Lung (tissue), 12 donors: ENCODE measurements around the gene ALKBH5. TPM values are rescaled to one million over a fixed set of nuclear protein-coding genes. Genes with fewer than 3 reads are reported as not detected.
A peak's percentile ranks its signal among the peaks of the same experiment; 100 is the strongest.

Experiments used
- ATAC-seq: fragments of 200-7000 bp; cut with Tn5 transposase; one replicate; pipeline ENCODE4 v1.9.1; 2020; ENCODE audit warnings: moderate number of reproducible peaks; ENCODE audit not compliant: insufficient read depth, low FRiP score
- DNase-seq, 3 donors: peaks; one replicate each; pipeline ENCODE4 v3.0.0-alpha.2; 2013 to 2017
- H3K27ac ChIP-seq, 2 donors: one replicate each; pipeline ENCODE4 v1.5.1; 2013; ENCODE audit warnings: mild to moderate bottlenecking in 2 of 2, moderate library complexity in 2 of 2, control low read depth in 1 of 2, inconsistent platforms in 1 of 2, low read depth in 1 of 2, low read length in 1 of 2
- H3K27me3 ChIP-seq, 3 donors: one replicate each; pipeline ENCODE4 v1.5.1; 2013; ENCODE audit warnings: low read length in 2 of 3; ENCODE audit not compliant: control insufficient read depth in 3 of 3, insufficient read depth in 3 of 3
- H3K36me3 ChIP-seq, 4 donors: one replicate each; pipeline ENCODE4 v1.5.1; 2013; ENCODE audit warnings: low read length in 4 of 4, mild to moderate bottlenecking in 1 of 4, moderate library complexity in 1 of 4; ENCODE audit not compliant: control insufficient read depth in 4 of 4, insufficient read depth in 4 of 4
- H3K4me1 ChIP-seq, 5 donors: one replicate each; pipeline ENCODE4 v1.5.1; 2013; ENCODE audit warnings: low read length in 5 of 5, mild to moderate bottlenecking in 2 of 5, moderate library complexity in 1 of 5; ENCODE audit not compliant: control insufficient read depth in 5 of 5, insufficient read depth in 5 of 5
- H3K4me3 ChIP-seq: one replicate; pipeline ENCODE4 v1.5.1; 2013; ENCODE audit warnings: mild to moderate bottlenecking, control low read depth, moderate library complexity
- H3K9ac ChIP-seq, 2 donors: one replicate each; pipeline ENCODE4 v1.5.1; 2013; ENCODE audit warnings: low read length in 2 of 2, control low read depth in 1 of 2; ENCODE audit not compliant: insufficient read depth in 1 of 2
- H3K9me3 ChIP-seq, 4 donors: one replicate each; pipeline ENCODE4 v1.5.1; 2013; ENCODE audit warnings: low read length in 3 of 4, mild to moderate bottlenecking in 1 of 4, moderate library complexity in 1 of 4; ENCODE audit not compliant: control insufficient read depth in 4 of 4, insufficient read depth in 3 of 4
- WGBS, 2 donors: extraction: QIAGEN DNeasy Blood & Tissue Kit; methylation state at CpG; one replicate each; pipeline ENCODE4 v1.1.7; 2013; 5-methylcytosine and 5-hydroxymethylcytosine counted together
- polyA plus RNA-seq, 2 donors: library from polyadenylated mRNA; stranded (reverse); fragments of 200-250 nt; gene quantifications; one replicate each; pipeline ENCODE4 v1.2.1, GENCODE V29; 2013
- total RNA-seq, 2 donors: library from RNA; depleted of rRNA in 1 of 2; stranded (reverse); fragments of >200 nt in 1 of 2; gene quantifications; one replicate each; pipeline ENCODE4 v1.2.1, GENCODE V29; 2014 to 2021
- TF ChIP-seq, protein P1 (sequence below): IDR thresholded peaks from 2 replicates; pipeline ENCODE4 v1.5.1; 2012; ENCODE audit warnings: mild to moderate bottlenecking; ENCODE audit errors: control extremely low read depth, extremely low read depth
- donor health status: control.
- donor health status: control.
- donor health status: Bipolar disorder and iron deficiency.
- donor health status: healthy.
- donor health status: DM: yes; HTN: yes; CAD: no.

Gene ALKBH5
- total and polyA plus RNA-seq, 4 donors, result 30.2 to 104 (median 59.8) TPM

DNA sequence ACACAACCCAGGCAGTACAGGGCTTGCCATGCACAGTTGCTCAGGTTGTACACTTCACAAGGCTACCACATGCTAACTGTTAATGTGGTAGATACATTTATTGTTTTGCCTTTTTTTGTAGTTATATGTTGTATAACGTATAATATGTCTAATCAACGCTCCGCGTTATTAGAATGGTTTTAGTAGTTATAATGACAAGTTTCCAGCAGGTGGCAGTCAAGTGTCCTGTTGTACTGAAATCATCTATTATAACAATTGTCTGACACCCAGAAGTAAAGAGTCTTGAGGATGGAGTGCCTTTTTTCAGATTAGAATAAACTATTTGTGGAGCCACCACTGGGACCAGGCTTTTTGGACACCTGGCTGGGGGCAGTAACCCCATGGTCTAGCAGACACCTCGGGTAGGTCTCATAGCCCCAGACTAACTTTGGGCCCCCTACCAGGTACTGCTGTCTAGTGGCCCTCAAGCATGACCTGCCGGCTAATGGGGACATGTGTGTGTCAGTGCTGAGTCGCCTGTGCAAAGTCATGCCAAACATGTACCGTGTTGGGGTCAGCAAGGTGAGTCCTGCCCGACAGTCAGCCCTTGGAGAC lies 42.3 kb upstream of the ALKBH5 start:
- TF ChIP-seq, protein P1, sequence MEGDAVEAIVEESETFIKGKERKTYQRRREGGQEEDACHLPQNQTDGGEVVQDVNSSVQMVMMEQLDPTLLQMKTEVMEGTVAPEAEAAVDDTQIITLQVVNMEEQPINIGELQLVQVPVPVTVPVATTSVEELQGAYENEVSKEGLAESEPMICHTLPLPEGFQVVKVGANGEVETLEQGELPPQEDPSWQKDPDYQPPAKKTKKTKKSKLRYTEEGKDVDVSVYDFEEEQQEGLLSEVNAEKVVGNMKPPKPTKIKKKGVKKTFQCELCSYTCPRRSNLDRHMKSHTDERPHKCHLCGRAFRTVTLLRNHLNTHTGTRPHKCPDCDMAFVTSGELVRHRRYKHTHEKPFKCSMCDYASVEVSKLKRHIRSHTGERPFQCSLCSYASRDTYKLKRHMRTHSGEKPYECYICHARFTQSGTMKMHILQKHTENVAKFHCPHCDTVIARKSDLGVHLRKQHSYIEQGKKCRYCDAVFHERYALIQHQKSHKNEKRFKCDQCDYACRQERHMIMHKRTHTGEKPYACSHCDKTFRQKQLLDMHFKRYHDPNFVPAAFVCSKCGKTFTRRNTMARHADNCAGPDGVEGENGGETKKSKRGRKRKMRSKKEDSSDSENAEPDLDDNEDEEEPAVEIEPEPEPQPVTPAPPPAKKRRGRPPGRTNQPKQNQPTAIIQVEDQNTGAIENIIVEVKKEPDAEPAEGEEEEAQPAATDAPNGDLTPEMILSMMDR, result peak; percentile 45
- Histone ChIP-seq H3K9ac (no peak overlapping the region), H3K27ac (no peak overlapping the region), H3K4me3 (no peak overlapping the region), H3K4me1 (peaks cover 0 to 6% (median 0%) of the 10 kb centered on the region in 5 donors), H3K9me3 (no peaks in the 10 kb centered on the region), H3K36me3 (no peaks in the 10 kb centered on the region), H3K27me3 (peaks cover 0 to 3% (median 0%) of the 10 kb centered on the region in 3 donors)
- DNase-seq (peak in 2 of 3 donors; percentile 72 to 74), ATAC-seq (peak; percentile 49)
- 32 to 34% methylated on average over 9 of the region's 9 CpGs for WGBS, 2 donors

DNA sequence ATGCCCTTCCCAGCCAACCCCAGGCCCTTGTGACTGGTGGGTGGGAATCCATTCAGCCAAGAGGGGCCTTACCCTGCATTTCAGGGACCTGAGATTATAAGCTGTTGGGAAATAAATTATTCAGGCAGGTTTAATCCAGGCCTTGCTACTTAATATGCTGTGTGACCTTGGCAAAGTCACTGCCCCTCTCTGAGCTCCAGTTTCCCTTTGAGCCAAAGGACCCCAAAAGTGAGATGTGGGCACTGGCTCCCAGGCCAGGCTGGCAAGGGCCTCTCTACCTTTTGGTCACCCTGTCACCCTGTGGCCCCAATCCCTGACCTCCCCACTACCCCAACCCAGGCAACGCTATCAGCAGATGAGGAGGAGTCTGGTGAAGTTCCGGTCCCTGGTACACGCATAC lies 41.2 kb upstream of the ALKBH5 start:
- Histone ChIP-seq H3K4me1 (peaks cover 0 to 6% (median 0%) of the 10 kb centered on the region in 5 donors), H3K27me3 (peaks cover 0 to 3% (median 0%) of the 10 kb centered on the region in 3 donors), H3K9ac (no peak overlapping the region), H3K27ac (no peak overlapping the region), H3K9me3 (no peaks in the 10 kb centered on the region), H3K36me3 (no peaks in the 10 kb centered on the region), H3K4me3 (no peak overlapping the region)
- no peak for ATAC-seq
- TF ChIP-seq, protein P1, result no peak
- WGBS, 2 donors, result 93 to 100% methylated on average over 3 of the region's 3 CpGs
- no peak for DNase-seq

DNA sequence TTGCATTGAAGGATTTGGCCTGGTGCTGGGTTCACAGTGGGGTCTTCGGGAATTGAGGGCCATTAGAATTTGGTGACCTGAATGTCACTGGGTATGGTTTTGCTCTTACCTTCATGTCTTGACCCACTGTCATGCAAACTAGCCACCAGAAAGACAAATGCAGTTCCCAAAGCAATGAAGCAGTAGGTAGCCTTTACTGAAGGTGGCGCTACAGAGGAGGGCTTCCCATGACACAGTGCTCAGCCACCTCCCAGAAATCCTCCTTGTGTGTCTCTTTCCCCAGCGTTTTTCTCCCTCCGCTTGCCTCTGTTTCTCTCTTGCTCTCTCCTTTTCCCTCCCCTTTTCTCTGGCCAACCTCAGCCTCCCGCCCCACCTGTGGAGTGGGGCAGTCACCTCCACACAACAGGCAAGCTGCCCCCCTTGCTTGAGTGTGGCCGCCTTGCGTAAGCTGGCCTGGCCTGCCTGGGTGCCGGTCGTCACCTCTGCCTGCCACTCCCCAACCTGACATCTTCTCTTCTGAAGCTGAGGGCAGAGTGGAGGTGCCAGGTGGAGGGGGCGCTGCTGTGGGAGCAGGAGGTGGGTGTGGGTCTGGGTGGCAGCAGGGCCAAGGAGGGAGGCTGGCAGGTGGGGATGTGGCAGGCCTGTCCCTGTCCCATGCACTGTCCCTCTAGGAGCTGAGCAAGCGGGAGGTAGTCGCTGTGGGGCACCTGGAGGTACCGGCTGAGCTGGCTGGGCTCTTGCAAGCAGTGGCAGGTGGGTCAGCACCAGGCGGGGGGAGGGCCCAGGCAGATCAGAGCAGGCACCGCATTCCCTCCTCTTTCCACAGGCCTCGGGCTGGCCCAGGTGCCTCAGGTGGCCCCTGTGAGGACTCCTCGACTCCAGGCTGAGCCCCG lies 40.3 kb upstream of the ALKBH5 start:
- Histone ChIP-seq H3K4me3 (no peak overlapping the region), H3K27me3 (peaks cover 0 to 3% (median 0%) of the 10 kb centered on the region in 3 donors)

More for the DNA sequence above, 40.3 kb upstream of the ALKBH5 start:
- DNase-seq, result no peak
- H3K4me1 ChIP-seq, result peaks cover 0 to 6% (median 0%) of the 10 kb centered on the region in 5 donors
- TF ChIP-seq, protein P1, result no peak
- H3K9ac ChIP-seq, result no peak overlapping the region
- H3K27ac ChIP-seq, result no peak overlapping the region
- ATAC-seq, result no peak
- no peaks in the 10 kb centered on the region for H3K9me3 ChIP-seq
- WGBS, 2 donors, result 66 to 79% methylated on average over 15 to 18 of the region's 18 CpGs
- no peaks in the 10 kb centered on the region for H3K36me3 ChIP-seq
